ENCODE results near the gene FIGLA.

- TF ChIP-seq CTCF (conservative IDR thresholded peaks at IDR 0.05; ENCODE audit: low read length) (no peak), EZH2phosphoT487 (IDR thresholded peaks at IDR 0.05; ENCODE audit: borderline replicate concordance) (no peak)
Observed at GRCh38 chr2:70753031-70753430, 37.4 kb downstream of the FIGLA start.
